Nephron progenitor cell (in vitro differentiated cells): ENCODE measurements around the gene TPSAB1.
A peak's percentile ranks its signal among the peaks of the same experiment; 100 is the strongest.

ENCODE experiments used
- DNase-seq: peaks from one replicate; pipeline ENCODE4 v3.0.0; 2021
- H3K27ac Mint-ChIP-seq: 2 replicates; pipeline ENCODE4 v1.8.0; 2021; ENCODE audit warnings: mild to moderate bottlenecking, moderate library complexity, mixed read lengths
- H3K27me3 Mint-ChIP-seq: 2 replicates; pipeline ENCODE4 v1.8.0; 2021; ENCODE audit warnings: mild to moderate bottlenecking, low read depth, mixed read lengths; ENCODE audit not compliant: poor library complexity
- H3K36me3 Mint-ChIP-seq: 2 replicates; pipeline ENCODE4 v1.8.0; 2021; ENCODE audit warnings: low read depth, mixed read lengths
- H3K4me1 Mint-ChIP-seq: 2 replicates; pipeline ENCODE4 v1.8.0; 2021; ENCODE audit warnings: mixed read lengths
- H3K4me3 Mint-ChIP-seq: 2 replicates; pipeline ENCODE4 v1.8.0; 2021; ENCODE audit warnings: mild to moderate bottlenecking, moderate library complexity, mixed read lengths
- H3K9me3 Mint-ChIP-seq: 2 replicates; pipeline ENCODE4 v1.8.0; 2021; ENCODE audit warnings: mild to moderate bottlenecking, moderate library complexity, mixed read lengths
- CTCF ChIP-seq: fragments of 200-600 bp; sonication (generic); IDR thresholded peaks from 2 replicates; pipeline ENCODE4 v1.5.0; 2021; ENCODE audit warnings: antibody characterized with exemption

Gene TPSAB1

GRCh38 chr16:1200014-1200627 is 40.4 kb upstream of the TPSAB1 start:
- Mint-ChIP-seq H3K27me3 (no peaks in the 10 kb centered on the region), H3K4me1 (peaks cover 25% of the 10 kb centered on the region), H3K4me3 (no peak overlapping the region), H3K9me3 (no peaks in the 10 kb centered on the region), H3K27ac (peak overlapping the region; percentile 57), H3K36me3 (peaks cover 21% of the 10 kb centered on the region)
- DNase-seq = no peak
- TF ChIP-seq CTCF = no peak

- TF ChIP-seq CTCF = no peak
- no peak overlapping the region for H3K27ac Mint-ChIP-seq
- no peak overlapping the region for H3K4me3 Mint-ChIP-seq
- H3K36me3 Mint-ChIP-seq = peaks cover 21% of the 10 kb centered on the region
- no peak for DNase-seq
- peaks cover 23% of the 10 kb centered on the region for H3K4me1 Mint-ChIP-seq
- peaks cover 3% of the 10 kb centered on the region for H3K27me3 Mint-ChIP-seq
- H3K9me3 Mint-ChIP-seq = no peaks in the 10 kb centered on the region
Observed at GRCh38 chr16:1201444-1201843, 39.1 kb upstream of the TPSAB1 start.

- no peak overlapping the region for H3K27ac Mint-ChIP-seq
Observed at GRCh38 chr16:1202274-1202673, 38.2 kb upstream of the TPSAB1 start.

GRCh38 chr16:1204933-1205332 is 35.6 kb upstream of the TPSAB1 start:
- H3K9me3 Mint-ChIP-seq = no peaks in the 10 kb centered on the region
- peaks cover 18% of the 10 kb centered on the region for H3K36me3 Mint-ChIP-seq
- no peak for DNase-seq
- peaks cover 3% of the 10 kb centered on the region for H3K4me1 Mint-ChIP-seq
- H3K27me3 Mint-ChIP-seq = peaks cover 3% of the 10 kb centered on the region
- no peak overlapping the region for H3K27ac Mint-ChIP-seq
- no peak overlapping the region for H3K4me3 Mint-ChIP-seq
- TF ChIP-seq CTCF = no peak

More at GRCh38 chr16:1202274-1202673, 38.2 kb upstream of the TPSAB1 start:
- Mint-ChIP-seq H3K4me3 (no peak overlapping the region), H3K4me1 (peaks cover 14% of the 10 kb centered on the region), H3K27me3 (peaks cover 3% of the 10 kb centered on the region), H3K36me3 (peaks cover 21% of the 10 kb centered on the region), H3K9me3 (no peaks in the 10 kb centered on the region)
- no peak for DNase-seq
- TF ChIP-seq CTCF = no peak

GRCh38 chr16:1206326-1206725 is 34.2 kb upstream of the TPSAB1 start:
- no peaks in the 10 kb centered on the region for H3K9me3 Mint-ChIP-seq
- H3K27me3 Mint-ChIP-seq = peaks cover 3% of the 10 kb centered on the region
- no peak for TF ChIP-seq CTCF
- no peak for DNase-seq
- no peak overlapping the region for H3K4me3 Mint-ChIP-seq
- peaks cover 10% of the 10 kb centered on the region for H3K36me3 Mint-ChIP-seq
- H3K4me1 Mint-ChIP-seq = no peaks in the 10 kb centered on the region
- no peak overlapping the region for H3K27ac Mint-ChIP-seq

- Mint-ChIP-seq H3K4me3 (no peak overlapping the region), H3K4me1 (no peaks in the 10 kb centered on the region), H3K36me3 (peaks cover 7% of the 10 kb centered on the region), H3K27me3 (peaks cover 3% of the 10 kb centered on the region), H3K9me3 (no peaks in the 10 kb centered on the region), H3K27ac (no peak overlapping the region)
- DNase-seq = no peak
- TF ChIP-seq CTCF = no peak
Observed at GRCh38 chr16:1206786-1207185, 33.7 kb upstream of the TPSAB1 start.
